ENCODE results near the gene EID3. TPM values are rescaled to one million over a fixed set of nuclear protein-coding genes. Genes with fewer than 3 reads are reported as not detected.
"Not testable (repeated sequence)": the region's sequence is repeated elsewhere in the genome, so short reads cannot be mapped to it uniquely, and the experiment has no call there.

The EID3 gene
- 1 to 10 TPM; 3.4 TPM for total RNA-seq

DNA sequence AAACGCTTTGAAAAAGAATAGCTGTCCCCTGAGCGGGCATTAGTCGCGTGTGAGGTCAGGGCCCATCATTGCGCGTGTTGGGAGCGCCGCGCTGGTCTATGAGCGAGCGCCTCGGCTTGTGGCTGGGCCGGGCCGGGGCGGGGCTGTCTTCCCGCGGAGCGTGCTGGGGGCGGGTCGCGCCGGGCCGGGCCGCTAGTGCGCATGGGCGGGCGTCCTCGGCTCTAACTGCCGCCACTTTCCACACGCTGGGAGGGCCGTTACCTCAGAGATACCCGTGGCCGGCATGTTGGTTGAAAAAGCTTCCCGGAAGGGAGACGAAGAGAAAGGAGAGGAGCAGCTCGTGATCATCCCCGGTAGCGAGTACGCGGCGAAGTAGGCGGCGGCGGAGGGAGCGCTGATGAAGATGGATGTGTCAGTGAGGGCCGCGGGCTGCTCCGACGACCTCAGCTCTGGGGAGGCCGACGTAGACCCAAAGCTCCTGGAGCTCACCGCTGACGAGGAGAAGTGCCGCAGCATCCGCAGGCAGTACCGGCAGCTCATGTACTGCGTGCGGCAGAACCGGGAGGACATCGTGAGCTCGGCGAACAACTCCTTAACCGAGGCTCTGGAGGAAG, at the start of gene EID3:
EID3 (plus strand) TSS at position 202 of the 614 bp plus-strand sequence; CDS start at position 398, 196 bp downstream.
- CTCF ChIA-PET, result interaction anchor here (0.5 to 1.4 kb wide), 6 partner anchors 9 to 103 kb away, joined by 3 to 7 read pairs (median 4); no protein-coding TSS in a partner anchor
- peak; percentile 90 for DNase-seq
- peaks cover 52% of the 10 kb centered on the region for H3K4me1 Mint-ChIP-seq (ENCODE audit: low read depth)
- peak within 1 kb of the TSS; percentile 87 for H3K4me3 Mint-ChIP-seq
- H3K27ac Mint-ChIP-seq, result peak within 1 kb of the TSS; percentile 77
- no peaks in the 10 kb centered on the region for H3K27me3 Mint-ChIP-seq (ENCODE audit: low read depth)
- peaks cover 29% of the 10 kb centered on the region for H3K36me3 Mint-ChIP-seq (ENCODE audit: low read depth)
- intact Hi-C loops (cut with micrococcal nuclease), result loop anchor here (1.0 to 2.0 kb wide), 5 partner anchors 17 to 373 kb away; partner anchors contain the start of genes HSP90B1, NFYB and TXNRD1
- no peaks in the 10 kb centered on the region for H3K9me3 Mint-ChIP-seq

DNA sequence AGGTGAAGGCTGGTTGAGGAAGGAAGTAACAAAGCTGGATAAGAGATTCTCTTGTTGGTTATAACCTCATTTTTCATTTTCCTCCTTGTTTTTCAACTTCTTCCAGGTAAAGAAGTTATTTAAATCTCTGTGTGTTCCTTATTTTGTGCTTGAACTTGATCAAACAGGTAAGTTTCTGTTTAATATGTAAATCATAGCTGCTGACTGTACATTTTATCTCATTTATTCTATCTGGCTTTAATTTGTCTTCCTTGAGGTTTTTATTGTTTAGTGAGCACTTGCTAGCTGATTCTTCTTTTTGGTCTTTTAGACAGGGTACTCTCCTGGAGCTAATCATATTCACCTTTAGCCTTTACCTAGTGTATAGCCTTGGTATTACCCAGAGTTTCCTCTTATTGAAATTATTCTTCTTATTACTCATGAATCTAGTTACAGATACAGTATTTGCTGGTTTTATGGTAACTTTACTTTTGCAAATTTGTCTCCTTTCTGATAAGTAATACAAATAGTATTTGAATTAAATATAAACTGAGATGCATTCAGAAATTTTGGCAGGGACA, 45.5 kb upstream of the EID3 start:
- CTCF ChIA-PET, result interaction anchor here (0.6 to 1.4 kb wide), 4 partner anchors 11 to 643 kb away, joined by 4 to 5 read pairs (median 4); no protein-coding TSS in a partner anchor

DNA sequence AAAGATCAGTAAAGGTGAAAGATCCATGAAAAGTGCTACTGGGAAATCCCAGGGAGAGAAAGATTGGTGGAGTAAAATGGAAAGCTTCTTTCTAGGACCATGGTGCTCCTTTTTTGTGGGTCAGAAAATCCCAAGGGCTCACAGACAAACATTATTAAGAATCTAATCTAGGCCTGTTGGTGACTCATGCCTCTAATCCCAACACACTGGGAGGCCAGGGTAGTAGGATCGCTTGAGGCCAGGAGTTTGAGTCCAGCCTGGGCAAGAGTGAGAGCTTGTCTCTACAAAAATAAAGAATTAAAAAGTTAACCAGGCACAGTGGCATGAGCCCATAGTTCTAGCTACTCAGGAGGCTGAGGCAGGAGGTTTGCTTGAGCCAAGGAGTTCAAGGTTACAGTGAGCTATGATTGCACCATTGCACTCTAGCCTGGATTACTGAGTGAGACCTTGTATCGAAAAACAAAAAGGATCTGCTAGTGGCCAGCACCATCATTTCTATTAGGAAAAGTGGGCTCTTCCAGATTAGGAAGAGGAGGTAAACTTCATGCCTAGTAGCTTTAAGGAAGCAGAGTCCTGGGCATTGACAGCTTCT, 45.0 kb upstream of the EID3 start:
- CTCF ChIA-PET, result interaction anchor here (0.6 to 1.4 kb wide), 5 partner anchors 10 to 643 kb away, joined by 3 to 5 read pairs (median 4); no protein-coding TSS in a partner anchor
- no peak for DNase-seq
- intact Hi-C loops (cut with micrococcal nuclease), result no loop called here
- no peaks in the 10 kb centered on the region for H3K9me3 Mint-ChIP-seq
- H3K27me3 Mint-ChIP-seq (ENCODE audit: low read depth), result no peaks in the 10 kb centered on the region
- H3K4me3 Mint-ChIP-seq, result no peak overlapping the region
- H3K36me3 Mint-ChIP-seq (ENCODE audit: low read depth), result no peaks in the 10 kb centered on the region
- no peaks in the 10 kb centered on the region for H3K4me1 Mint-ChIP-seq (ENCODE audit: low read depth)
- H3K27ac Mint-ChIP-seq, result no peak overlapping the region

More for the DNA sequence above, 45.5 kb upstream of the EID3 start:
- DNase-seq, result no peak
- Mint-ChIP-seq H3K4me3 (no peak overlapping the region), H3K27me3 (ENCODE audit: low read depth) (no peaks in the 10 kb centered on the region), H3K4me1 (ENCODE audit: low read depth) (no peaks in the 10 kb centered on the region), H3K27ac (no peak overlapping the region), H3K9me3 (no peaks in the 10 kb centered on the region), H3K36me3 (ENCODE audit: low read depth) (no peaks in the 10 kb centered on the region)
- intact Hi-C loops (cut with micrococcal nuclease), result no loop called here

DNA sequence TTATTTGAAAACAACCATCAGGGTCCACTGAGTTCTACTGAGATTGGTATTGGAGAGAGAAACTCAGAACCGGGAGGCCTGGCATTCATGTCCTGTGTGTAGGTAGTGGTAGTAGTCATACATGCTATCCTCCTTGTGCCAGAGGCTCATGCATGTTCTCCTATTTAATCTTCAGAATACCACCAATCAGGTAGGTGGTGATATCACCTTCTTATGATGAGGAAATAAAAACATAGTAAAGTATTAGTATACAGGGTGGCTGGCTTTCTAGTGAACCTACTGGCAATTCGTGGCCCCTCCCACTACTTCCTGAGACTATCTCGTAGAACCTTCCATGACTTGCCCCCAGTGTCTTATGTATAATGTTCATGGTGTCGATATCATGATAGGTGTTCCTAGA, 40.5 kb upstream of the EID3 start:
- CTCF ChIA-PET, result no interaction called here
- H3K4me1 Mint-ChIP-seq (ENCODE audit: low read depth), result no peaks in the 10 kb centered on the region
- no peaks in the 10 kb centered on the region for H3K9me3 Mint-ChIP-seq
- H3K27me3 Mint-ChIP-seq (ENCODE audit: low read depth), result no peaks in the 10 kb centered on the region
- intact Hi-C loops (cut with micrococcal nuclease), result no loop called here
- H3K27ac Mint-ChIP-seq, result no peak overlapping the region
- H3K4me3 Mint-ChIP-seq, result no peak overlapping the region
- H3K36me3 Mint-ChIP-seq (ENCODE audit: low read depth), result no peaks in the 10 kb centered on the region
- DNase-seq, result no peak

DNA sequence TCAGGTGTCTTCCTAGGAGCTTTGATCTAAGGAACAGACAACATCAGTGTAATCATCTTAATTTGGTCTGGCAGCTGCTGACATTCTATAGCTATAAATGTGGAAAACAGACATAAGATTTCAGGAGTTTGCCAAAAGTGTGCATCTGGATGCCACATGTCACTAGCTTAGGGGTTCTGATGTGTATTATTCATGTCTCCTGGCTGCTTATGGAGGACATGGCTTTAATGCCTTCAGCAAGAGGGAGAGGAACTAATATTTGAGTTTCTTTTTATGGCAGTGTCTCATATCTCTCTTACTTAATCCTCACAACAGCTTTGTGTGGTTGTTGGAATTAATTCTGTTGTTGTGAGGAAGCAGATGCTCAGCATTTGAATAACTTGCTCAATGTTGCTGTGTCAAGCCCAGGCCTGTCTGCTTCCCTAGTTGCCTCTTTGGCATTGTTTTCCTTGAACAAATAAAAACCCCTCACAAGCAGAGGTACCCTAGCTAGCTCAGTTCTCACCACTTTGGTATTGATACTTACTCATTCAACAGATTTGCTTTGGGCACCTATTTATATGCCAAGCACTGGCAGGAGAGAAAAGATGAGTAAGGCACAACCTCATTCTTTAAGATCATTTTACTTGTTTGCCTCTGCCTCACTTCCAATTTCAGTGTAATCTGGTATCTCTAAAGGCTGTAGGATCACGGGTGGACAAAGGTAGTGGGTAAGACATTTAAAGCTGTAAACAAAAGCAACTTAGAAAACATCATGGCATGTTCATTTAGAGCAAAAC, 39.8 kb upstream of the EID3 start:
- Mint-ChIP-seq H3K4me1 (ENCODE audit: low read depth) (no peaks in the 10 kb centered on the region), H3K9me3 (no peaks in the 10 kb centered on the region), H3K27ac (no peak overlapping the region), H3K27me3 (ENCODE audit: low read depth) (no peaks in the 10 kb centered on the region), H3K36me3 (ENCODE audit: low read depth) (no peaks in the 10 kb centered on the region), H3K4me3 (no peak overlapping the region)
- no peak for DNase-seq
- intact Hi-C loops (cut with micrococcal nuclease), result no loop called here
- CTCF ChIA-PET, result no interaction called here

DNA sequence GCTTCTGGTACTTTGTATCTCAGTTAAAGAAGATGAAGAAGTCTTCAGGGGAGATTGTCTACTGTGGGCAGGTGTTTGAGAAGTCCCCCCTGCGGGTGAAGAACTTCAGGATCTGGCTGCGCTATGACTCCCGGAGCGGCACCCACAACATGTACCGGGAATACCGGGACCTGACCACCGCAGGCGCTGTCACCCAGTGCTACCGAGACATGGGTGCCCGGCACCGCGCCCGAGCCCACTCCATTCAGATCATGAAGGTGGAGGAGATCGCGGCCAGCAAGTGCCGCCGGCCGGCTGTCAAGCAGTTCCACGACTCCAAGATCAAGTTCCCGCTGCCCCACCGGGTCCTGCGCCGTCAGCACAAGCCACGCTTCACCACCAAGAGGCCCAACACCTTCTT, 38.1 kb upstream of the EID3 start:
- intact Hi-C loops (cut with micrococcal nuclease); CTCF ChIA-PET; H3K9me3 Mint-ChIP-seq; H3K4me1 Mint-ChIP-seq (ENCODE audit: low read depth); H3K36me3 Mint-ChIP-seq (ENCODE audit: low read depth); H3K4me3 Mint-ChIP-seq; H3K27ac Mint-ChIP-seq; H3K27me3 Mint-ChIP-seq (ENCODE audit: low read depth); DNase-seq: not testable (repeated sequence)

DNA sequence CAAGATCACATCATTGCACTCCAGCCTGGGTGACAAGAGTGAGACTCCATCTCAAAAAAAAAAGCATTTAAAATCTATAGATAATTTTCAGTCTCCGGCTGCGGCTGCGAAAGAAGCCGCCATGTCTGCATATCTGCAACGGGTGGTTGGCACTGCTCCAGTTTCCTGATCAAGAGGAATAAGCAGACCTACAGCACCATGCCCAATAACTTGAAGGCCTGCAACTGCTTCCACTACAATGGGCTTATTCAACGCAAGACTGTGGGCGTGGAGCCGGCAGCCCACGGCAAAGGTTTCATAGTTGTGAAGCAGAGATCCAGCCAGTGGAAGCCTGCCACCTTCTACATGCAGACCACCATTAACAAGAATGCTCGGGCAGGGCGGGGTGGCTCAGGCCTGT, 30.6 kb upstream of the EID3 start:
- no peaks in the 10 kb centered on the region for H3K36me3 Mint-ChIP-seq (ENCODE audit: low read depth)
- CTCF ChIA-PET, result no interaction called here
- no peak overlapping the region for H3K27ac Mint-ChIP-seq
- H3K27me3 Mint-ChIP-seq (ENCODE audit: low read depth), result no peaks in the 10 kb centered on the region
- peaks cover 7% of the 10 kb centered on the region for H3K4me1 Mint-ChIP-seq (ENCODE audit: low read depth)
- no peaks in the 10 kb centered on the region for H3K9me3 Mint-ChIP-seq
- intact Hi-C loops (cut with micrococcal nuclease), result no loop called here
- DNase-seq, result no peak
- H3K4me3 Mint-ChIP-seq, result no peak overlapping the region

DNA sequence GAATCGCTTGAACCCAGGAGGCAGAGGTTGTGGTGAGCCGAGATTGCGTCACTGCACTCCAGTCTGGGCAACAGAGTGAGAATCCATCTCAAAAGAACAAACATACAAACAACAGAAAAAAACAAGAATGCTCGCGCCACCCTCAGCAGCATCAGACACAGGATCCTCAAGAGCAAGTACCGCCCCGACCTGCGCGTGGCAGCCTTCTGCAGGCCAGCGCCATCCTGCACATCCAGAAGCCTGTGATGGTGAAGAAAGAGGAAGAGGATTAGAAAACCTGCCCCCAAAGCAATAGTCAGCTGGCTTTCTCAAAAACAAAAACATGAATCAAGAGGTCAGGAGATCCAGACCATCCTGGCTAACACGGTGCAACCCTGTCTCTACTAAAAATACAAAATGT, 30.0 kb upstream of the EID3 start:
- no peaks in the 10 kb centered on the region for H3K27me3 Mint-ChIP-seq (ENCODE audit: low read depth)
- peaks cover 7% of the 10 kb centered on the region for H3K4me1 Mint-ChIP-seq (ENCODE audit: low read depth)
- H3K36me3 Mint-ChIP-seq (ENCODE audit: low read depth), result no peaks in the 10 kb centered on the region
- H3K27ac Mint-ChIP-seq, result no peak overlapping the region
- CTCF ChIA-PET, result no interaction called here
- intact Hi-C loops (cut with micrococcal nuclease), result no loop called here
- no peaks in the 10 kb centered on the region for H3K9me3 Mint-ChIP-seq
- H3K4me3 Mint-ChIP-seq, result no peak overlapping the region
- DNase-seq, result no peak

DNA sequence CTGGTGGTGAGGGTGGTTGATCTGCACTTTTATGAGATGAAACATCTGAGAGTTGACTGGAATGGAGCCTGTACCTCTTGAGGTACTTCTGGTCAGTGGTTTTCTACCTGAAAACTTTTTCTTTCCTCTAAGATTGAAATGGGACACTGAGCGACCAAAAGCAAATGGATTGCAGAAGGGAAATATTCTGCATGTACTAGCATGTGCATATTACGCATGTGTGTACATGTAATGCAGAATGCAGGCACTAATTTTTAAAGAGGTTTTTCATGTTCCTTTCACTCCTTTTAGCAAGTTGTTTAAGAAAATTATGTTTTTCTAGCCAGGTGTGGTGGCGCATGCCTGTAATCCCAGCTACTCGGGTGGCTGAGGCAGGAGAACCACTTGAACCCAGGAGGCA, 28.7 kb upstream of the EID3 start:
- Mint-ChIP-seq H3K36me3 (ENCODE audit: low read depth) (no peaks in the 10 kb centered on the region), H3K4me3 (no peak overlapping the region), H3K27ac (no peak overlapping the region), H3K9me3 (no peaks in the 10 kb centered on the region), H3K27me3 (ENCODE audit: low read depth) (no peaks in the 10 kb centered on the region), H3K4me1 (ENCODE audit: low read depth) (peaks cover 7% of the 10 kb centered on the region)
- CTCF ChIA-PET, result no interaction called here
- intact Hi-C loops (cut with micrococcal nuclease), result no loop called here
- DNase-seq, result no peak

DNA sequence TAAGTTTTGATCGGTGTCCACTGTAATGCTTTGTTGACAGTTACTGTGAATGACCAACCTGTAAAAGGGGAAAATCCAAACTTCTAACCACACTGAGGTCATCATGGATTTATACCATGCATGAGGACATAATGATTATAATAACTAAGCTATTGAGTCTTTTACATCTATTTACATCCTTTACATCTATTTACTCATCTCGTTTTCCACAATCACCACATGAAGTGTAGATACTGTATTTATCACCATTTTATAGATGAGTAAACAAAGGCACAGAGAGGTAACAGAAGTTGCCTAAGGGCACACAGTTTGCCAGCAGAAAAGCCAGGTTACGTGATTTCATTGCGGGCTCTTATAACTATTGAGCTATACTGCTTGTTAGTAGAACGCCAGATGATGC, 27.9 kb upstream of the EID3 start:
- no peaks in the 10 kb centered on the region for H3K36me3 Mint-ChIP-seq (ENCODE audit: low read depth)
- CTCF ChIA-PET, result no interaction called here
- H3K4me3 Mint-ChIP-seq, result no peak overlapping the region
- no peaks in the 10 kb centered on the region for H3K9me3 Mint-ChIP-seq
- intact Hi-C loops (cut with micrococcal nuclease), result no loop called here
- no peaks in the 10 kb centered on the region for H3K27me3 Mint-ChIP-seq (ENCODE audit: low read depth)
- peaks cover 11% of the 10 kb centered on the region for H3K4me1 Mint-ChIP-seq (ENCODE audit: low read depth)
- DNase-seq, result no peak
- no peak overlapping the region for H3K27ac Mint-ChIP-seq

DNA sequence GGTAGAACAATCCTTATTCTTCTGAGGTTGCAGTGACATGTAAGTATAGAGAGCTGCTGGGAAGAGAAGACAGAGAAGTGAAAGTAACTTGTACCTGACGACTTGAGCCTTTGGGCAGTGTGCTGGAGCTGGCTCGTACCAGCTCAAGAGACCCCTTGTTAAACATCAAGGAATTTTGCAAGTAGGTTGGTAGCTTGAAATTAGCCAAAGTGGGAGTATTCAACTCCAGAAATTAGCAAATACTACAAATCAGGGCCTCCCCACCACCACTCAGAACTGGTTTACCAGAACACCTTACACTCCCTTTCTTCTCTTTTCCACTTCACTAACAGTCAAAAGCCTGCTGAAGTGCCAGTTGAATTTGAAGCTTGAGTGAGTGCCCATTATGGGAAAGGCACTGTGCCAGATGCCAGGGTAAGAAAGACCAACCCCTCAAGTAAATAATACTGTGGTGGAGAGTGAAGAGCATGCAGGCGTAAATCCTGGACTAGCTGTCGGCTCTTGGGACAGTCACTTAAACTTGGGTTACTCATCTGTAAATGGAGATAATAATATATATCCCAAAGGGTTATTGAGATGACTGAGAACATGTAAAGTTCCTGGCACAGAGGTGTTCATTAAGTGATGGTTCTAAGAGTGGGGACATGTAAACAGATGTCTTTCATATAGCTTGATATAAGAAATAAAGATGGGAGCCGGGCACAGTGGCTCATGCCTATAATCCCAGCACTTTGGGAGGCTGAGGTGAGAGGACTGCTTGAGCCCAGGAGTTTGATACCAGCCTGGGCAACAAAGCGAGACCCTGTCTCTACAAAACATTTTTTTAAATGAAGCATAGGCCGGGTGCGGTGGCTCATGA, 27.0 kb upstream of the EID3 start:
- H3K9me3 Mint-ChIP-seq, result no peaks in the 10 kb centered on the region
- DNase-seq, result no peak
- H3K4me1 Mint-ChIP-seq (ENCODE audit: low read depth), result peaks cover 15% of the 10 kb centered on the region
- intact Hi-C loops (cut with micrococcal nuclease), result no loop called here
- no peaks in the 10 kb centered on the region for H3K36me3 Mint-ChIP-seq (ENCODE audit: low read depth)
- H3K27ac Mint-ChIP-seq, result no peak overlapping the region
- peak overlapping the region; percentile 34 for H3K4me3 Mint-ChIP-seq
- CTCF ChIA-PET, result no interaction called here
- no peaks in the 10 kb centered on the region for H3K27me3 Mint-ChIP-seq (ENCODE audit: low read depth)

DNA sequence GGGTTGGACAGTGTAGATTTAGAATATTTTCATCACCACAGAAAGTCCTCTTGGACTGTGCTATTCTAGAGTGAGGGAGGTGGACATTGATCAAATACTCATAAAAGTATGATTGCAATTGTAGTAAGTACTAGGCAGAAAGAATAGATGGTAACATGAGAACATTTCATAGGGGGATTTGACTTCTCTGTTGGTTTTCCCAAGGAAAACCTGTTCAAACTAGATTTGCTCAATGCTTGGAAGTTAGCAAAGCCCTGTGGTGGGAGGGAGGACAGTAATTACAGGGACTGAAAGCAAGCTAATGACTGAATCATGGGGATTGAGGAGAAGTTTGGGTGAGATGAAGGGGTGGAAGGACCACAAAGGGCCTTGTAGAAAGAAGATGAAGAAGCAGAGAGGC, 24.4 kb upstream of the EID3 start:
- DNase-seq, result no peak
- CTCF ChIA-PET, result no interaction called here
- Mint-ChIP-seq H3K36me3 (ENCODE audit: low read depth) (no peaks in the 10 kb centered on the region), H3K4me3 (no peak overlapping the region), H3K4me1 (ENCODE audit: low read depth) (peaks cover 15% of the 10 kb centered on the region), H3K27ac (no peak overlapping the region), H3K9me3 (no peaks in the 10 kb centered on the region), H3K27me3 (ENCODE audit: low read depth) (no peaks in the 10 kb centered on the region)
- intact Hi-C loops (cut with micrococcal nuclease), result no loop called here

Measured in activated naive CD4-positive, alpha-beta T cell treated with anti-CD3 and anti-CD28 coated beads for 36 hours (primary cell).